SK-N-SH (cell line): ENCODE results near the gene PDGFRB. TPM values are rescaled to one million over a fixed set of nuclear protein-coding genes. Genes with fewer than 3 reads are reported as not detected.

ENCODE experiments used
- CTCF ChIA-PET: fragments of 300-600, 350-600 bp; formaldehyde crosslinking; extraction: SDS; loops from one replicate; lab custom pipeline; 2021; lab: Yijun Ruan, JAX
- POLR2A ChIA-PET: fragments of 350-600 bp; sonication (Branson Sonifier 250); formaldehyde crosslinking; extraction: SDS; loops from one replicate; lab custom pipeline; 2020; ENCODE audit warnings: antibody characterized with exemption, inconsistent platforms; lab: Yijun Ruan, JAX
- DNase-seq: peaks from one replicate; pipeline ENCODE4 v3.0.0; 2012
- H2AFZ ChIP-seq: fragments of 200-600 bp; sonication (generic); 2 replicates; pipeline ENCODE4 v1.8.1; 2016; ENCODE audit warnings: antibody characterized with exemption, mild to moderate bottlenecking, low read depth
- H3F3A ChIP-seq: fragments of 200-600 bp; sonication (generic); replicated peaks from 2 replicates; pipeline ENCODE3; 2016; ENCODE audit warnings: antibody characterized with exemption, mild to moderate bottlenecking; ENCODE audit not compliant: insufficient read depth
- H3K27ac ChIP-seq, 2 experiments: fragments of 200-500 bp in 1 of 2; fragments of 200-600 bp in 1 of 2; sonication (Bioruptor generic) in 1 of 2; sonication (generic), shearing (Covaris generic) in 1 of 2; 2 replicates each; pipeline versions ENCODE4 v1.5.1 to v1.6.1; 2014 to 2016; ENCODE audit warnings: low read depth in 2 of 2, inconsistent platforms in 1 of 2, low read length in 1 of 2, mild to moderate bottlenecking in 1 of 2, mixed read lengths in 1 of 2
- H3K27me3 ChIP-seq: fragments of 200-600 bp; sonication (generic), shearing (Covaris generic); 2 replicates; pipeline ENCODE4 v1.6.1; 2016; ENCODE audit warnings: mixed run types; ENCODE audit not compliant: insufficient read depth
- H3K36me3 ChIP-seq, 2 experiments: fragments of 200-500 bp in 1 of 2; fragments of 200-600 bp in 1 of 2; sonication (Bioruptor generic) in 1 of 2; sonication (generic) in 1 of 2; replicated peaks in 1 of 2; 2 replicates each; pipeline versions ENCODE3 to v1.5.1; 2014 to 2016; ENCODE audit warnings: low read length in 1 of 2, mild to moderate bottlenecking in 1 of 2; ENCODE audit not compliant: insufficient read depth in 2 of 2, control insufficient read depth in 1 of 2
- H3K4me1 ChIP-seq, 2 experiments: fragments of 200-500 bp in 1 of 2; fragments of 200-600 bp in 1 of 2; sonication (Bioruptor generic) in 1 of 2; sonication (generic), shearing (Covaris generic) in 1 of 2; 2 replicates each; pipeline versions ENCODE4 v1.5.1 to v1.6.1; 2014 to 2016; ENCODE audit warnings: low read depth in 1 of 2, low read length in 1 of 2, mixed run types in 1 of 2; ENCODE audit not compliant: insufficient read depth in 2 of 2, control insufficient read depth in 1 of 2
- H3K4me2 ChIP-seq: fragments of 200-600 bp; sonication (generic), shearing (Covaris generic); 2 replicates; pipeline ENCODE4 v1.6.1; 2017; ENCODE audit warnings: mixed run types
- H3K4me3 ChIP-seq, 2 experiments: fragments of 200-500 bp in 1 of 2; fragments of 200-600 bp in 1 of 2; sonication (Bioruptor generic) in 1 of 2; sonication (generic), shearing (Covaris generic) in 1 of 2; 2 replicates each; pipeline versions ENCODE4 v1.5.1 to v1.8.1; 2014 to 2016; ENCODE audit warnings: low read depth in 2 of 2, inconsistent platforms in 1 of 2, low read length in 1 of 2, mild to moderate bottlenecking in 1 of 2, mixed read lengths in 1 of 2, moderate library complexity in 1 of 2
- H3K79me2 ChIP-seq: fragments of 200-600 bp; sonication (generic); 2 replicates; pipeline ENCODE4 v1.8.1; 2017; ENCODE audit warnings: mild to moderate bottlenecking; ENCODE audit not compliant: insufficient read depth
- H3K9ac ChIP-seq: fragments of 200-600 bp; sonication (generic); 2 replicates; pipeline ENCODE4 v1.6.1; 2017; ENCODE audit warnings: mixed run types
- H3K9me2 ChIP-seq: fragments of 200-600 bp; sonication (generic); 2 replicates; pipeline ENCODE4 v1.6.1; 2017; ENCODE audit warnings: mixed run types
- H3K9me3 ChIP-seq: fragments of 200-600 bp; sonication (generic); 2 replicates; pipeline ENCODE4 v1.6.1; 2017; ENCODE audit warnings: mixed run types, mild to moderate bottlenecking, moderate library complexity
- H4K20me1 ChIP-seq: fragments of 200-600 bp; sonication (generic); 2 replicates; pipeline ENCODE4 v1.6.1; 2017; ENCODE audit warnings: mild to moderate bottlenecking, mixed run types; ENCODE audit not compliant: insufficient read depth
- GATA2 ChIP-seq: sonication (generic); formaldehyde crosslinking; IDR thresholded peaks from 2 replicates; pipeline ENCODE4 v1.5.0; 2020; ENCODE audit warnings: mild to moderate bottlenecking, missing genetic modification reagents
- IRF3 ChIP-seq: fragments of 150-350 bp; IDR thresholded peaks from 2 replicates; pipeline ENCODE4 v1.6.1; 2016; ENCODE audit warnings: mild to moderate bottlenecking, low read depth, low read length
- MEF2A ChIP-seq: IDR thresholded peaks from 2 replicates; pipeline ENCODE4 v1.4.0; 2012; ENCODE audit warnings: low read depth, borderline replicate concordance
- MXI1 ChIP-seq: IDR thresholded peaks from 2 replicates; pipeline ENCODE4 v1.6.1; 2012; ENCODE audit warnings: mild to moderate bottlenecking, low read depth, low read length, improper control_type of control experiment
- PBX3 ChIP-seq: IDR thresholded peaks from 2 replicates; pipeline ENCODE4; 2012
- REST ChIP-seq: IDR thresholded peaks from 2 replicates; pipeline ENCODE4 v1.6.1; 2012; ENCODE audit warnings: mild to moderate bottlenecking, low read depth, low read length, moderate library complexity
- RFX5 ChIP-seq: IDR thresholded peaks from 2 replicates; pipeline ENCODE4 v1.6.1; 2012; ENCODE audit warnings: mild to moderate bottlenecking, improper control_type of control experiment, low read length
- RXRA ChIP-seq: IDR thresholded peaks from 2 replicates; pipeline ENCODE4 v1.4.0; 2012; ENCODE audit warnings: low read depth, mild to moderate bottlenecking, borderline replicate concordance
- SIN3A ChIP-seq: IDR thresholded peaks from 2 replicates; pipeline ENCODE4 v1.6.1; 2012; ENCODE audit warnings: low read depth, mild to moderate bottlenecking, low read length, moderate library complexity, borderline replicate concordance
- WGBS: methylation state at CpG from one replicate; pipeline ENCODE4 v1.1.6; 2017; ENCODE audit warnings: low lambda C conversion rate; 5-methylcytosine and 5-hydroxymethylcytosine counted together
- polyA plus RNA-seq, 3 experiments: library from polyadenylated mRNA; depleted of rRNA; stranded (reverse); fragments of >200 nt; gene quantifications; 2 replicates each; pipeline ENCODE4 v1.2.3, GENCODE V29; 2012

PDGFRB gene
- polyA plus RNA-seq, 1 of the 3 experiments (the other 2 are of a cell fraction), result 32.1 TPM

DNA sequence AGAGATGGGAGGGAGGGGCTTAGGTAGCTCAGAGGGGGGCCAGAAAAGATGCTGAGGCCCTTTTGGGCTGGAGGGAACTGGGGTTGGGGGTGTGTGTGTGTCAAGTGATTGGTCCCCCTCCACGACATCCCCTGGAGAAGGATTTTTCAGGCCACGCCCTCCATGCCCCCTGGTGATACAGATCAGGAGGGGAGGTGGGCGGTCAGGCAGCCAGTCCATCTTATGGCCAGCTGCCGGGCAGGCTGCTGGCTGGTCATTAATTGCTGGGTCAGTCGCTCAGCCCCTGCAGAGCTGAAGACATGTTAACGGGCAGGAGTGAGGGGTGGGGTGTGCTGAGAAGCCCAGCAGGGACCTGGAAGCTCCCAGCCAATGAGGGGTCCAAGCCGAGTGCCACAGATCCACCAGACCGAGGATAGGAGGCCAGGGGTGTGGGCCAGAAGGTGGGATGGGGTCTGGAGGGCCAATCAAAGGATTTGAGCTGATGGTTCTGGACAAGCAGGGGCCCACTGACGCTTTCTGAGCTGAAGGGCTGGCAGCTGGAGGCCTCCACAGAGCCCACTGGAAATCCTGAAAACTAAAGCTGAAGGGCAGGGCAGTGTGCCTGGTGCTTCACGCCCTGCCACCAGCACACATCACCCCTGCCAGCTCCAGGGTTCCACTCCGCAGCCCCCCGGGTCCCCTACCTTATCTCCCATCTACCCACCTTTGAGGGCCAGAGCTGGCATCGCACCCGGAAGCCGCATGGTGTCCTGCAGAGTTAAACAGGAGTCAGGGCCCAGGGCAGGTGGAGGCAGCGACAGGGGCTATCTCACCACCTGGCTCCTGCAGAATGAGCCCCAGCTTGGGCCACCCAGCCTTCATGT, 19.1 kb downstream of the PDGFRB start:
- 0 out of 2 replicates have a peak, but pooled peaks have one; percentile 18 for TF ChIP-seq MXI1
- TF ChIP-seq GATA2 (CRISPR knock-in tag), result peak; percentile 82
- TF ChIP-seq IRF3, result no peak
- no peak for TF ChIP-seq REST
- TF ChIP-seq RFX5, result peak; percentile 62; the same call in 1 of the 2 replicates
- no peaks in the 10 kb centered on the region for H3K9me2 ChIP-seq
- H3K4me3 ChIP-seq, result no peak overlapping the region
- no peaks in the 10 kb centered on the region for H3K9me3 ChIP-seq
- H3K4me2 ChIP-seq, result peak overlapping the region; percentile 74; the same call in 1 of the 2 replicates
- ChIA-PET POLR2A (interaction anchor here (0.7 to 1.5 kb wide), 3 partner anchors 14 to 19 kb away, joined by 3 to 5 read pairs (median 3); partner anchors contain the start of gene PDGFRB), CTCF (interaction anchor here (0.6 to 3.6 kb wide), 8 partner anchors 9 to 303 kb away, joined by 3 to 43 read pairs (median 4); partner anchors contain the start of gene PDGFRB)
- peaks cover 5% of the 10 kb centered on the region for H3F3A ChIP-seq
- H3K79me2 ChIP-seq, result peaks cover 34% of the 10 kb centered on the region
- H3K9ac ChIP-seq, result peak overlapping the region; percentile 38; the same call in 1 of the 2 replicates
- H3K4me1 ChIP-seq, result peaks cover 39 to 56% of the 10 kb centered on the region in 2 experiments
- no peaks in the 10 kb centered on the region for H3K27me3 ChIP-seq
- H3K36me3 ChIP-seq, result peaks cover 15 to 48% of the 10 kb centered on the region in 2 experiments
- peak overlapping the region in 1 of 2 experiments; percentile 87; a peak in 2 of 4 replicates for H3K27ac ChIP-seq
- 82% methylated on average over 9 of the region's 16 CpGs for WGBS
- peak; percentile 69 for DNase-seq
- no peaks in the 10 kb centered on the region for H4K20me1 ChIP-seq
- no peak overlapping the region for H2AFZ ChIP-seq

DNA sequence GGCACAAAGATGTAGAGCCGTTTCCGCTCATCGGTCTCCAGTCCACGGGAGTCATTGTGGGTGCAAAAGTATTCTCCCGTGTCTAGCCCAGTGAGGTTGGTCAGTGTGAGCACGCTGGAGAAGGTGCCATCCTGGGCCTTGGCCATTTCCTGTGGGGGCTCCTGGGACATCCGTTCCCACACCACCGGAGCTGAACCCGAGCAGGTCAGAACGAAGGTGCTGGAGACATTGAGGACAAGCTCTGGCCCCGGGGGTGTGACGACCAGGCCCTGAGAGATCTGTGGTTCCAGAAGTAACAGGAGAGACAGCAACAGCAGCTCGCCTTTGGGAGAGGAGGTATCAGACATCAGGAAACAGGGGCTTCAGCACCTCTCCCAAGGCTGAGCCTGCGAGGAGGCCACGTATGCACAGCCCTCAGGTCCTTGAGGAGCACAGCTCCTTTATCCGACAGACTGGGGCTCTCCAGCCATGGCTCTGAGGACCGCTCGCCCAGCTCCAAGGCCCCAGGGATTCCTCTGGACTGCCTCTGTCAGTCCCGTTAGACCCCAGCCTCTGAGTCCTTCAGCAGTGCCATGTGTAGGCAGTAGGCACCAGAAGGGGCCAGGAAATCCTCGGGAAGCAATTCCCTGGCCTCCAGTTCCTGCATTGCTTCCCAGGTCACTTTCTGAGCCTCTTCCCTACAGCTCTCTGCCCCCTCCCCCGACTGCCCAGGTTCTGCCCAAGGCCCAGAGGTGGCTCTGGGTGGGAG, 19.9 kb downstream of the PDGFRB start:
- POLR2A ChIA-PET, result interaction anchor here (0.7 to 1.5 kb wide), 3 partner anchors 13 to 20 kb away, joined by 3 to 5 read pairs (median 3); partner anchors contain the start of gene PDGFRB
- Histone ChIP-seq H4K20me1 (no peaks in the 10 kb centered on the region), H3K9ac (no peak overlapping the region), H3K27me3 (no peaks in the 10 kb centered on the region), H3K36me3 (peaks cover 15 to 50% of the 10 kb centered on the region in 2 experiments), H3K79me2 (peaks cover 26% of the 10 kb centered on the region), H3K4me1 (peaks cover 31 to 48% of the 10 kb centered on the region in 2 experiments), H3K4me3 (no peak overlapping the region), H3K27ac (peak overlapping the region in 1 of 2 experiments; percentile 87; a peak in 2 of 4 replicates), H3K9me2 (no peaks in the 10 kb centered on the region), H3F3A (no peaks in the 10 kb centered on the region), H3K4me2 (no peak overlapping the region), H3K9me3 (no peaks in the 10 kb centered on the region), H2AFZ (no peak overlapping the region)
- DNase-seq, result no peak
- 92% methylated on average over 11 of the region's 21 CpGs for WGBS
- TF ChIP-seq GATA2 (CRISPR knock-in tag) (no peak), PBX3 (no peak), SIN3A (no peak), RXRA (no peak), MEF2A (no peak)
- CTCF ChIA-PET, result interaction anchor here (0.7 to 3.6 kb wide), 9 partner anchors 11 to 302 kb away, joined by 3 to 43 read pairs (median 3); partner anchors contain the start of gene PDGFRB
